HL-60 (cell line): Measurements from ENCODE around the gene COL18A1.

Experiments
- DNase-seq, 2 experiments: peaks; one replicate each; pipeline ENCODE4 v3.0.0-alpha.2; 2010 to 2020; ENCODE audit warnings: low read depth in 1 of 2, low spot score in 1 of 2
- H3K27ac ChIP-seq: fragments of 250-450 bp; sonication (Bioruptor Pico); replicated peaks from 2 replicates; pipeline ENCODE4 v1.5.1; 2020; ENCODE audit warnings: mild to moderate bottlenecking, moderate library complexity
- H3K27me3 ChIP-seq: fragments of 250-450 bp; sonication (Bioruptor Pico); 2 replicates; pipeline ENCODE4 v1.5.1; 2021; ENCODE audit warnings: mild to moderate bottlenecking, moderate library complexity; ENCODE audit not compliant: insufficient read depth, poor library complexity, severe bottlenecking
- H3K4me3 ChIP-seq: replicated peaks from 2 replicates; pipeline ENCODE4 v1.5.1; 2011; ENCODE audit warnings: mild to moderate bottlenecking, control low read depth, low read length; ENCODE audit not compliant: insufficient read depth
- CTCF ChIP-seq: IDR thresholded peaks from one replicate; pipeline ENCODE4 v1.5.1; 2011; ENCODE audit warnings: low read length, control low read depth, inconsistent platforms; ENCODE audit not compliant: insufficient read depth
- GABPA ChIP-seq: IDR thresholded peaks from 2 replicates; pipeline ENCODE4 v1.6.1; 2012; ENCODE audit warnings: low read depth
- POLR2AphosphoS5 ChIP-seq: IDR thresholded peaks from 2 replicates; pipeline ENCODE4 v1.6.1; 2012; ENCODE audit warnings: low read depth
- REST ChIP-seq: IDR thresholded peaks from 2 replicates; pipeline ENCODE4 v1.6.1; 2012; ENCODE audit warnings: low read depth; ENCODE audit not compliant: insufficient replicate concordance
- SPI1 ChIP-seq: IDR thresholded peaks from 2 replicates; pipeline ENCODE4 v1.6.1; 2012; ENCODE audit warnings: low read depth, mild to moderate bottlenecking, borderline replicate concordance

Gene COL18A1

GRCh38 chr21:45504021-45504515 lies 99.1 kb downstream of the COL18A1 start:
- H3K4me3 ChIP-seq = no peak overlapping the region
- H3K27ac ChIP-seq = no peak overlapping the region
- TF ChIP-seq CTCF (no peak), POLR2AphosphoS5 (no peak), GABPA (no peak), SPI1 (no peak), REST (no peak)
- DNase-seq = no peak
- peaks cover 13% of the 10 kb centered on the region for H3K27me3 ChIP-seq

- no peak for DNase-seq
- Histone ChIP-seq H3K4me3 (no peak overlapping the region), H3K27ac (no peak overlapping the region), H3K27me3 (peaks cover 13% of the 10 kb centered on the region)
- TF ChIP-seq POLR2AphosphoS5 = no peak
- no peak for TF ChIP-seq GABPA
- no peak for TF ChIP-seq CTCF
- no peak for TF ChIP-seq REST
- no peak for TF ChIP-seq SPI1
These were observed 99.8 kb downstream of the COL18A1 start for GRCh38 chr21:45504516-45505415.

- no peak for DNase-seq
- no peak overlapping the region for H3K27ac ChIP-seq
- peaks cover 13% of the 10 kb centered on the region for H3K27me3 ChIP-seq
- H3K4me3 ChIP-seq = no peak overlapping the region
- TF ChIP-seq POLR2AphosphoS5 (no peak), CTCF (no peak), GABPA (no peak), REST (no peak), SPI1 (no peak)
These were observed 100.6 kb downstream of the COL18A1 start for GRCh38 chr21:45505416-45506021.
